ENCODE results near the gene ARHGAP19. TPM values are rescaled to one million over a fixed set of nuclear protein-coding genes. Genes with fewer than 3 reads are reported as not detected.

ARHGAP19 gene
- total and polyA plus RNA-seq, 2 of the 8 experiments (the other 6 are each of a cell fraction or from before 2014, with no cell fraction given), result 13.3 to 32.1 TPM

- Histone ChIP-seq H2BK5ac (ENCODE audit: low read depth, low read length) (peak overlapping the region; percentile 52; the same call in 1 of the 2 replicates), H3K9ac (replicated peaks in 1 of 4; ENCODE audit: extremely low read depth in 1 of 4, low read depth in 3 of 4, low read length in 3 of 4) (no peak overlapping the region), H4K8ac (ENCODE audit: extremely low read depth, insufficient read depth, low read length) (no peak overlapping the region), H3K4me3 (ENCODE audit: extremely low read depth in 1 of 4, insufficient read depth in 2 of 4, low read depth in 3 of 4, low read length in 4 of 4) (peak overlapping the region; percentile 84 to 92 (median 91); a peak in 6 of 8 replicates), H3K27ac (ENCODE audit: low read depth, low read length) (no peak overlapping the region), H3K4ac (replicated peaks; ENCODE audit: insufficient read length, low read depth, low read length) (no peak overlapping the region), H3K56ac (replicated peaks; ENCODE audit: insufficient read length, low read depth, low read length) (no peak overlapping the region), H3K23ac (ENCODE audit: insufficient read length) (no peak overlapping the region), H4K91ac (replicated peaks; ENCODE audit: insufficient read length, low read length) (no peak overlapping the region), H3K27me3 (replicated peaks in 1 of 4; ENCODE audit: control insufficient read depth in 3 of 4, extremely low read depth in 1 of 4, insufficient read depth in 3 of 4, low read length in 3 of 4) (no peaks in the 10 kb centered on the region), H2BK120ac (replicated peaks; ENCODE audit: low read depth, low read length) (no peak overlapping the region), H4K5ac (ENCODE audit: insufficient read length, low read depth, low read length) (no peak overlapping the region), H3K18ac (ENCODE audit: extremely low read depth, low read length) (no peak overlapping the region; the same call in 1 of the 2 replicates), H3K23me2 (ENCODE audit: low read depth, low read length) (peaks cover 21% of the 10 kb centered on the region), H4K20me1 (replicated peaks in 1 of 2; ENCODE audit: control insufficient read depth in 1 of 2, insufficient read depth in 2 of 2, low read length in 2 of 2) (peaks cover 14 to 20% of the 10 kb centered on the region in 2 experiments), H2BK20ac (ENCODE audit: low read length) (no peak overlapping the region), H3K9me3 (ENCODE audit: insufficient read depth in 2 of 2, low read depth in 1 of 2, low read length in 1 of 2) (no peaks in the 10 kb centered on the region), H2BK15ac (ENCODE audit: low read length) (no peak overlapping the region; the same call in 1 of the 2 replicates), H2BK12ac (ENCODE audit: low read depth, low read length) (no peak overlapping the region), H3K36me3 (ENCODE audit: control insufficient read depth in 2 of 4, insufficient read depth in 4 of 4, low read length in 3 of 4) (peaks cover 2 to 37% (median 7%) of the 10 kb centered on the region in 4 experiments; a peak in 5 of 8 replicates), H2AK5ac (ENCODE audit: low read depth, low read length) (0 out of 2 replicates have a peak overlapping the region, but pooled peaks have one; percentile 65), H2AFZ (ENCODE audit: low read length) (no peak overlapping the region), H3K79me1 (ENCODE audit: low read depth, low read length) (peaks cover 7% of the 10 kb centered on the region; the same call in 1 of the 2 replicates), H3K14ac (ENCODE audit: insufficient read length) (no peak overlapping the region), H3K4me1 (replicated peaks in 1 of 4; ENCODE audit: control insufficient read depth in 3 of 4, insufficient read depth in 4 of 4, low read length in 3 of 4) (peaks cover 3 to 15% (median 9%) of the 10 kb centered on the region in 4 experiments), H3K79me2 (ENCODE audit: control insufficient read depth in 1 of 2, insufficient read depth in 2 of 2, low read length in 2 of 2) (peaks cover 29 to 57% of the 10 kb centered on the region in 2 experiments), H3K4me2 (ENCODE audit: insufficient read depth in 1 of 2, low read depth in 2 of 2, low read length in 2 of 2) (peak overlapping the region; percentile 84 to 96)
- FAIRE-seq, result no peak
- POLR2A ChIA-PET (ENCODE audit: partially characterized antibody), result interaction anchor here (0.6 to 5.9 kb wide), 9 partner anchors 8 to 224 kb away, joined by 3 to 75 read pairs (median 4); partner anchors contain the start of genes ARHGAP19 and FRAT1
- no peak for TF ChIP-seq CEBPB (IDR thresholded peaks at IDR 0.05; ENCODE audit: low read depth, low read length)
- 0 out of 2 replicates have a peak, but pooled peaks have one; percentile 13 for TF ChIP-seq POLR2AphosphoS5 (IDR thresholded peaks at IDR 0.05; ENCODE audit: low read depth, low read length)
- 62% methylated on average over 6 of the region's 6 CpGs; no CpG with 5 or more reads in 1 of the 2 experiments for WGBS, 2 experiments (ENCODE audit: extremely low coverage in 1 of 2, insufficient coverage in 1 of 2, insufficient read length in 1 of 2, insufficient replicate concordance in 2 of 2, low coverage in 1 of 2, low lambda C conversion rate in 2 of 2, missing lambda C conversion rate in 1 of 2)
- DNase-seq (ENCODE audit: low read depth in 1 of 2, low spot score in 2 of 2), result no peak
- CTCF ChIA-PET (ENCODE audit: partially characterized antibody), result interaction anchor here (0.6 to 3.7 kb wide), 14 partner anchors 8 to 96 kb away, joined by 3 to 28 read pairs (median 4); partner anchors contain the start of gene FRAT1
Measured at GRCh38 chr10:97331153-97331703, 38.8 kb upstream of the ARHGAP19 start.
